Measurements from ENCODE around the gene MOV10L1.

MOV10L1 gene

DNA sequence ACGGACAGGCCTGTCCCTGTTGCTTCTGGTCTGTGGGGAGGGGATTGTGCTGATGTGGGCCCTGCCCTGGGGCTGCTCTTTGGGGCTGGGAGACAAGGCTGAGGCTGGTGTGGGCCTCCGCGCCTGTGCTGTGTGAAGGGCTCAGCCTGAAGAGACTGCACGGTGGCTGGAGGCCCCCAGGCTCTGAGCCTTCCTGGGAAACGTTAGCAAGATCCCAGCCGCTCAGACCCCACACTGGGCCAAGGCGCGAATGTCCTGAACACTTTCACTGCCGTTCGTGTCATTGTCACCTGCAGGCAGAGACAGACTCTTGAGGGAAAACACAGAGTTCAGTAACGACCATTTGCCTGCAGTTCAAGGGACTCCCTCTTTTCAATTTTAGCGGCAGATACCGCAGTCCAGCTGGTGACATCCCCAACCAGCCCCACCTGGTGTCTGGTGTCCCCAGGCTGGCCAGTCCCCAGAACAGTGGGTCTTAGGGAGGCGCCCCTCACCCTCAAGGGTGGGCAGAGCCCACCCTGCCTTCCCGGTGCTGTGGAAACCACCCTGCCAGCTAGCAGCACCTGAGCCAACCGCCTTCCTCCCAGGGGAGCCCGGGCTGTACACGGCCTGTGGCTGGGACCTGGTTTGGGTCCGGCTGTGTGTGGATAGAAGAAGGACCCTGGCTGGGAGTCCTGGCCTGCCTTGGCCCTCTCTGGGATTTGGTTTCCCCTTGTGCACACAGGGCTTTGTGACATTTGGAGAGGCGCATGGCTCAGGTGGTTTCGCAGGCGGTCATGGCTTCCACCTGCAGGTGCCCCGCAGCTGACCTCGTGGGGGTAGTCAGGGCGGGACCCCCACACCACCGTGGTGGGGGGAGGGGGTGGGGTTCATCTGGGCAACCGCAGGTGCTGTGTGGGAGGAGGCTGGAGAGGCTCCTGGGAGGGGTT lies 86.4 kb downstream of the MOV10L1 start:
- peak; percentile 67 for DNase-seq (ENCODE audit: low read depth, low spot score)

DNA sequence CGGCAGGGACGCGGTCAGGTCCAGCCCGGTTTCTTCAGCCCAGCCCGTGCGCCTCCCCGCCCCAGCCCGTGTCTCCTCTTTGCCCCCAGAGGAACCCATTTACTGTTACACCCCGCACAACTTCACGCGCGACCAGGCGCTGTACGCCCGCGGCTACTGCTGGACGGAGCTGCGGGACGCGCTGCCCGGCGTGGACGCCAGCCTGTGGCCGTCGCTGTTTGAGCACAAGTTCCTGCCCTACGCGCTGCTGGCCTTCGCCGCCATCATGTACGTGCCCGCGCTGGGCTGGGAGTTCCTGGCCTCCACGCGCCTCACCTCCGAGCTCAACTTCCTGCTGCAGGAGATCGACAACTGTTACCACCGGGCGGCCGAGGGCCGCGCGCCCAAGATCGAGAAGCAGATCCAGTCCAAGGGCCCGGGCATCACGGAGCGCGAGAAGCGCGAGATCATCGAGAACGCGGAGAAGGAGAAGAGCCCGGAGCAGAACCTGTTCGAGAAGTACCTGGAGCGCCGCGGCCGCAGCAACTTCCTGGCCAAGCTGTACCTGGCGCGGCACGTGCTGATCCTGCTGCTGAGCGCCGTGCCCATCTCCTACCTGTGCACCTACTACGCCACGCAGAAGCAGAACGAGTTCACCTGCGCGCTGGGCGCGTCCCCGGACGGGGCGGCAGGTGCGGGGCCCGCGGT lies 87.2 kb downstream of the MOV10L1 start:
- no peak for DNase-seq (ENCODE audit: low read depth, low spot score)

DNA sequence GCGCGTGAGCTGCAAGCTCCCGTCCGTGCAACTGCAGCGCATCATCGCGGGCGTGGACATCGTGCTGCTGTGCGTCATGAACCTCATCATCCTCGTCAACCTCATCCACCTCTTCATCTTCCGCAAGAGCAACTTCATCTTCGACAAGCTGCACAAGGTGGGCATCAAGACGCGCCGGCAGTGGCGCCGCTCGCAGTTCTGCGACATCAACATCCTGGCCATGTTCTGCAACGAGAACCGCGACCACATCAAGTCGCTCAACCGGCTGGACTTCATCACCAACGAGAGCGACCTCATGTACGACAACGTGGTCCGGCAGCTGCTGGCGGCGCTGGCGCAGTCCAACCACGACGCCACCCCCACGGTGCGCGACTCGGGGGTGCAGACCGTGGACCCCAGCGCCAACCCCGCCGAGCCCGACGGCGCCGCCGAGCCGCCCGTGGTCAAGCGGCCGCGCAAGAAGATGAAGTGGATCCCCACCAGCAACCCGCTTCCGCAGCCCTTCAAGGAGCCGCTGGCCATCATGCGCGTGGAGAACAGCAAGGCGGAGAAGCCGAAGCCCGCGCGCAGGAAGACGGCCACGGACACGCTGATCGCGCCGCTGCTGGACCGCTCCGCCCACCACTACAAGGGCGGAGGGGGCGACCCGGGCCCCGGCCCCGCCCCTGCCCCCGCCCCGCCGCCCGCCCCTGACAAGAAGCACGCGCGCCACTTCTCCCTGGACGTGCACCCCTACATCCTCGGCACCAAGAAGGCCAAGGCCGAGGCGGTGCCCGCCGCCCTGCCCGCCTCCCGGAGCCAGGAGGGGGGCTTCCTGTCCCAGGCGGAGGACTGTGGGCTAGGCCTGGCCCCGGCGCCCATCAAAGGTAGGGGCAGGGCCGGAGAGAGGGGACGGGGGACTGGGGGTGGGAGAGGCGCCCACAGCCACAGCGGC lies 88.0 kb downstream of the MOV10L1 start:
- no peak for DNase-seq (ENCODE audit: low read depth, low spot score)

DNA sequence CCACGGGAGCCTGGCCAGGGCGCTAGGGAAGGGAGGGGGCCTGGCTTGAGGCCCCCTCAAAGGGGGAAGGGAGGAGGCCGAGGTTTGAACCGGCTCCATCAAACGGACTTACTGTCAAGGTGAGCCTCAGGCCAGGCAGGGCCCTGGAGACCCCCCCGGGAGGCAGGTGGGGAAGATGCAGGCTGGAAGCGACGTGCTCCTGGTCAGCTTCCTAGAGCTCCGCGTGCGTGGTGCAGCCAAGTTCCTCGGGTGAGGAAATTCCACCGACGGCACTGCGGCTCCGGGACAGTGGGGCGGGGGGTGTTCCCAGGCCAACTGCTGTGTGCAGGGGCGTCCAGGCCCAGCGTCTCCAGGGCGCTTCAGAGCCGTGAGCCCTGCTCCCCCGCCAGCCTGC lies 88.7 kb downstream of the MOV10L1 start:
- DNase-seq (ENCODE audit: low read depth, low spot score) = no peak

DNA sequence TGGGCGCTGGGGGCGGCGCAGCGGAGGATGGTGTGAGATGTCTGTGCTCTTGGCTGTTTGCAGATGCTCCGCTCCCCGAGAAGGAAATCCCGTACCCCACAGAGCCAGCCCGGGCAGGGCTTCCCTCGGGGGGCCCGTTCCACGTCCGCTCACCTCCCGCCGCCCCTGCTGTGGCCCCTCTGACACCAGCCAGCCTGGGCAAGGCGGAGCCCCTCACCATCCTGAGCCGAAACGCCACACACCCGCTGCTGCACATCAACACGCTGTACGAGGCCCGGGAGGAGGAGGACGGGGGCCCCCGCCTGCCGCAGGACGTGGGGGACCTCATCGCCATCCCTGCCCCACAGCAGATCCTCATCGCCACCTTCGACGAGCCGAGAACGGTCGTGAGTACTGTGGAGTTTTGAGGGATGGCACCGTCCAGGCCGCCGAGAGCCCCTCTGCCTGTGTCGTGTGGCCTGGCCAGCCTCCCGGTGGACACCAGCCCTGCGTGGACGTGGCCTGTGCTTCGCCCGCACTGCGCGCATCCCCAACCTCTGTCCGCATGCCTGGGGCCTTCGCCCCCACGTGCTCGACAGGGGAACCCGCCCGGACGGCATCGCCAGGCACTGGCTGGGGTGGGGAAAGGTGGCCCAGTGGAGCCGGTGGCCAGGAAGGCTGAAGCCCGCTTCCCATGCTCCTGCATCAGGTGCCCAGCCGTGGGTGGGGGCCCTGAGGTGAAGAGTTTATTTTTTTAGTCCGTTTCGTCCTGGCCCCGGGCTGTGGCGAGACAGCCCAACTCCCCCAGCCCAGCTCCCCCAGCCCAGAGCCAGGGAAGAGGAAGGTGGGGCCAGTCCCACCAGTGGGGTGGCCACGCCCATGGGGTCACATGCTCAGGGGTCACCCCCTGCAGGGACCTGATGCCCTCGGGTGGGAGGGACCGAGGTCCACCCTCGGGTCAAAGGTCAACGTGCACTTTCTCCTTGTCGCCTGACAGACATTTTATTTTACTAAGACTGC lies 89.4 kb downstream of the MOV10L1 start:
- no peak for DNase-seq (ENCODE audit: low read depth, low spot score)

DNA sequence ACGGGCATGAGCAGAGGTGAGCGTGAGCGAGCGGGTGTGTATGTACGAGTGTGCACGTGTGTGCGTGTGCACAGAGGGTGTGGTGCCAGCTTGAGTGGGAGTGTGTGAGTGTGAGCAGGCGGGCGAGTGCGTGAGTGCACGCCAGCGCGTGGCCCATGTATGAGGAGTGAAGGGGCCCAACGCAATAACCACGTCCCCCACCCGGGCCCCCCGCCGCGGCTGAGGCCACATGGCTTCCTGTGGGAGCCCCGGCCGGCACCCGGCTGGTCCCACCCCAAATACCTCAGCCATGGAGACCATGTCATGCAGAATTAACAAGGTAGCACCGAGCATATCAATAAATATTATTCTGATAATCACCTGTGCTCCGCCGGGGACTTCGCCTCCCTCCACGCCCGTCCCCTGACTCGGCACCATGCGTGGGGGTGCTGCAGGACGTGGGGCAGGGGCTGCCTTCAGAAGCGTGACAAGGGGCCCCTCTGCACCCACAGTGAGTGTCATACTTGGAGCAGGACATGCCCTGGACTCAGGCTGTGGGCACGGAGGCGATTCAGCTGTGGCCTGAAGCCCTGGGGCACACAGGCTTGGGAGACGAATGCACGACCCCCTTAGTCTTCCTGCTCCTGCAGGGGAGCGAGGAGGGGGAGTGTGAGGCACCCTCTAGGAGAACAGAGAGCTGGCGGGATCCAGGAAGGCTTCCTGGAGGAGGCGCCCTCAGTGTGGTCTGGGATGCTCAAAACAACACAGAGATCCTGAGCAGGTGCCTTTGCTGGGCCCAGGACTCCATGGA lies 90.3 kb downstream of the MOV10L1 start:
- no peak for DNase-seq (ENCODE audit: low read depth, low spot score)

DNA sequence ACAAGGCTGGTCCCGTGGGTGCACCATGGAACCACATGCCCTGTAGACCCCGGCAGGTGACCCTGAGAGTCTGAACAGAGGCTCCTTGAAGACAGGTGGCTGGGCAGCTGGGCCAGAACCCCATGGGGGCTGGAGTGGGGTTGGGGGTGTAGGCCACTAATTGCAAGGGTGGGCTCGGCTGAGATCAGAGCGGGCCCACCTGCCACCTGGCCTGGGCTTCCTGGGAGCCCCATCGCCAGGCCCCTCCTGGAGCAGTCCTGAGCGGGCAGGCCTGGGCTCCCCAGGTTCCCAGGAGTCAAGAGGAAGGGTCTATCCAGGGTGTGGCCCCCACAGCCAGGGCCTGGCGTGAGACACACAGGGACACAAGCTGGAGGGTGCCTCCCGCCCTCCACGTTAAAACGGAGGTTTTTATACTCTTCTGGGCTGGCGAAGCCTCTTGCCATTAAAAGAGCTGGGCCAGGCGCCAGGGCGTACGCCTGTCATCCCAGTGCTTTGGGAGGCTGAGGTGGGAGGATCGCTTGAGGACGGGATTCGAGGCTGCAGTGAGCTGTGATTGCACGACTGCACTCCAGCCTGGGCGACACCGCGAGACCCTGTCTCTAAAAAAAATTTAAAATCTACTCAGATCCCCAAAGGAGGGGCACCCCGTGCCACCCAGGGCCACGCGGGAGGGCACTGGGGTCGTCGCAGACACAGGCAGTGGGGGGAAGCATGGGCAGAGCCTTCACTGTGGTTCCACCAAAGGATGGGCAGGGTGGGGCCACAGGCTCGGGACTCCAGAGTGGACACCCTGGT lies 91.1 kb downstream of the MOV10L1 start:
- DNase-seq (ENCODE audit: low read depth, low spot score) = no peak

DNA sequence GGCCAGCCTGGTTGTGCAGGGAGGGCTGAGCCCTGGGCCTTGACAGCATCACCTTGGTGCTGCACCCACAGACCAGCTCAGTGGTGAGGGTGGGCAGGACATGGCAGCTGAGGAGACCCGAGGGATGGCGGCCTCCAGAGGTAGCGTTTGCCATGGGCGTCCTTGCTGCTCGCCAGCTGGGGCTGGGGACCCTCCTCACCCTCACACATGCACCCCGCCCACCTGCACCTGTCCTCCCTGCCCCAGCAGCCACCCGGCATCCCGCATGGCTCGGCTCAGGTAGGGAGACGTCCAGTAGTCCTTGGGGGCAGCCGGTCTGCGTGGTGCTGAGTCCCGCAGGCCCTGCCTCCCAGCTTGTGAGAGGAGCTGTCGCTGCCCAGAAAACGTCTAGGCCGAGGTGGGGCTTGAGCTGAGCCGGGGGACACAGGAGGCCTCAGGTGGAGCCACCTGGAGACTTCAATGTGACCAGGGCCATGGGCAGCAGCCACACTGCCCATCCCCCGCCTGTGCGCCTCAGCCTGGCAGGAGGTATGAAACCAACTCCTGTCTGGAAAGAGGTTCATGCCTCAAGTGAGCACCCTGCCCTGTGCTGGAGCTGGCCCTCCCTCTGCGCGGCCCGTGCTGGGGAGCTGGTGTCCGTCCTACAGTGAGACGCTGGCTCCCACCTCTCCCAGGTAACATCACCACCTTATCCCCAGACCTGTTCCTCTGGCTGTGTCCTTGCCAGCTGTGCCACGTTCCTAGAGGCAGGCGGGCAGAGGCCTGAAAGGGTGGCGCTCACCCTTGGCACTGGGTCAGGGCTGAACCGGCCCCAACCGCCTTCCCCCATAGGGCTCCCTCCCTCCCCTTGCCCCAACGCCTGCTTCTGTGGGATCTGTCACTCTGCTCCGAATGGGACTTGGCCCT lies 92.6 kb downstream of the MOV10L1 start:
- DNase-seq (ENCODE audit: low read depth, low spot score) = no peak

DNA sequence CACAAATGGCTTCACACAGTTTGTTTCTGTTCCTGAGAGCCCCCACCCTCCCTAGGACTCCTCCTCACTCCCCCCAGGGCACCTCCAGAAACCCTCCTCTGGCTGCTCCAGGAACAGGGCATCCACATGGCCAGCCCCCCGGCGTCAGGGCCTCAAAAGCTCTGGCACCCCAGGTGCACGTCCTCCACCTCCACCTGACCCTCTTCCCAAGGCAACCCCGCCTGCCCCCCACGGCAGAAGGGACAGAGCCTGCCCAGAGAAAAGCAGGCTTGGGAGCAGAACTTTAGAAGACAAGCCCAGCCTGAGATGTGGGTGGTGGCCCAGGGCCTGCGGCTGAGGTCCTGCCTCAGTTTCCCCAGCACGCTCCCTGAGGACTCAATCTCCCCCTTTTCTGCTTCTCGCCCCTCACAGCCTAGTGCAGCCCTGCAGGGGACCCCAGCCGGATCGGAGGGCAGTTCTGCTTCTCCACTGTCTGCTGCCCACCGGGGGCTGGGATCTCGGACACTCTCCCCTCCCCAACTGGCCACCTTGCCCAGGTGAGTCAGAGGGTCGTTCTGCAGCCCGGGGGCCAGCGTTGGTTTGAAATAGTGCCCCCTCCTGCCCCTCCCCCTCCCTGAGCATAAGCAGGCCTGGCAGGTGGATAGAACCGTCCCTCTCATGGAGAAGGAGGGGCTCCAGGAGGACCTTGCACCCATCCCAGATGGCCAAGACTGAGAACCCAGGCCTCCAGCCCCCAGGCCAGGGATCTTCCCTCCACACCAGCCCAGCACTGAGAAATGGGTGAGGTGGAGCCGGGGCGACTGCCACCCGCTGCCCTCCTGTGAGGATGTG lies 93.5 kb downstream of the MOV10L1 start:
- DNase-seq (ENCODE audit: low read depth, low spot score) = no peak

DNA sequence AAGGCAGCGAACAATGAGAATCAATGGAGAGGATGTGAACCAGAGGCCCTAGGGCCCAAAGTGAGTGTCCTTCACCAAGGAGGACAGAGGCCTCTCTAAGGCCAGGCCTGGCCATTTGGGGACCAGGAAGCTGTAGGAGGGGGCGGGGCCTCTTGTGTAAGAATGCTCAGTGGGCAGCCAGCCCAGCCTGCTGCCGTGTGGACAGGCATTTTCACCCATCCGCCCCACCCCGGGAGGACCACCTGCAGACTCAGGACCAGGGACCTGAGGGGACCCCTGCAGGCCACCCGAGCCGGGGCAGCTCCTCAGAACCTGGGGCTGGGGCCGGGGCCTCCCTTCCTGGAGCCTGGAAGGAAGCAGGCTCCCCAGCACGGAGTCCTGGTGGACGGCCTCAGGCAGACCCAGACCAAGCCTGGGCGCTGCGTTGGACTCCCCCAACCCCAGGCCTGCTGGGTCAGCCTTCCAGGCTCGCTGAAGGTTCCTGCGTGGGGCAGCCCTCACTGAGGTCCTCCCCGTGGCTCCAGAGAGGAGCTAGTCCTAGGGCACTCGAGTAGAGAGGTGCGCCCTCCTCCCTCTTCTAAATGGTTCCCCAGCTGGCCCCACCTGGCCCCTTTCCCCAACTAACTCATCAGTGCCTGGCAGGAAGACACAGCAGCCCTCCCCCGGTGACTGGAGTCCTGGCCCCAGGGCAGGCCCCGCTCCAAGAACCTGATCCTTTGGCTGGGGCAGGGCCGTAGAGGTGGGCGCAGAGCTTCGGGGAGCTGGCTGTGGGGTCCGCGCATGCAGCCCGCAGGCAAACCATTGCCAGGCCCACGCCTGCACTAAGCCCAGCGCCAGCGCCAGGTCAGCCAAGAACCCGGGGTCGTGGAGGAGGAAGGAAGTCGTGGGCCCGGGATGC lies 94.4 kb downstream of the MOV10L1 start:
- DNase-seq (ENCODE audit: low read depth, low spot score) = peak; percentile 57

DNA sequence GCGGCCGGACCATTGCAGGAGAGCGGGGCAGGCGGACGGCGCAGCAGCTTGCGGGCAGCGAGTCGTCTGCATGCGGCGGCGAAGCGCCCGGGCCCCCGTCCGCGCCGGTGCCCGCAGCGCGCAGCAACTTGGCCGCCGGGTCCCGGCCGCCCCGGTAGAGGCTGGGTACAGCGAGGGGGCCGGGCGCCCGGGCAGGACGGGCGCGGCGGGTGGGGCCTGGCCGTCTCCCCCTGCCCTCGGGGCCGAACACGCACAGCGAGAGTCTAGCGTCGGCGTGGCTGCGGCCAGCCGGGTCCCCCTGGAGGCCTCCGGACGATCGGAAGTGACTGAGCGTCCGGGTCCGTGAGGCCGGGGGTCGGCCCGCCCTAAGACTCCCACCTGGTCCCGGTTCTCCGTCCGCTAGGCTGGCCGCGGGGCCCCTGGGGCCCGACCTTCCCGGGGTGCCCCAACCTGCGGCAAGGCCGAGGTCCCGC lies 95.1 kb downstream of the MOV10L1 start:
- peak; percentile 47 for DNase-seq (ENCODE audit: low read depth, low spot score)

DNA sequence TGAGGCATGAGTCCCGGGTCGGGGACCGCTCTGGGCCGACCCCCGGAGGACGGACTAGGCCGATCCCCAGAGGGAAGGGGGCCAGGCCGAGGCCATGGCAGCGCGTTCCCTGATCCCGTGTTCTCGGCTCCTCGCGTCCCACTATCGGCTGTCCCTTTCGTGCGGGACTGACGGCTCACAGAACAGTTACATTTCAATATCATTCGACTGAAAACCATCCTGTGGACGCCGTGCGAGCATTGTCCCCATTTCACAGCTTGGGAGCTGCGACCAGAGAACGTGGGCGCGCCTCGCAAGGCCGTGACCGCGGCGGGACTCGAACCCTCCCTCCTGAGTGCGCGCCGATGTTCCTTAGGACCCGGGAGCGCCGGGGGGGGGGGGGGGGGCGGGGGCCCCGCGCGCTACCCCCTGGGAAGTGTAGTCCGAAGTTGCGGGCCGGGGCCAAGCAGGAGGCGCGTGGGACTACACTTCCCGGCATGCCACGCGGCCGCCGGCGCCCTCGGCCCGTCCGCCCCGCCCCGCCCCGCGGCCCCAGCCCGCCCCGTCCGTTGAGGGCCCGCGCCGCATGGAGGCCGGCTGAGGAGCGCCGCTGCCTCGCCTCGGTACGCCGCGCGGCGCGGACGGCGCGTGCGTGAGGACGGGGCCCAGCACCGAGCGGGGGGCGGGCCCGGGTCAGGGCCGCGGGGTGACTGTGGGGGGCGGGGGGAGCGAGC lies 95.7 kb downstream of the MOV10L1 start, which contains the start of gene TRABD:
TSS of gene TRABD (plus strand) at position 539 of the 713 bp plus-strand sequence. CDS start 7,148 bp downstream, outside the sequence.
- peak; percentile 70 for DNase-seq (ENCODE audit: low read depth, low spot score)

DNA sequence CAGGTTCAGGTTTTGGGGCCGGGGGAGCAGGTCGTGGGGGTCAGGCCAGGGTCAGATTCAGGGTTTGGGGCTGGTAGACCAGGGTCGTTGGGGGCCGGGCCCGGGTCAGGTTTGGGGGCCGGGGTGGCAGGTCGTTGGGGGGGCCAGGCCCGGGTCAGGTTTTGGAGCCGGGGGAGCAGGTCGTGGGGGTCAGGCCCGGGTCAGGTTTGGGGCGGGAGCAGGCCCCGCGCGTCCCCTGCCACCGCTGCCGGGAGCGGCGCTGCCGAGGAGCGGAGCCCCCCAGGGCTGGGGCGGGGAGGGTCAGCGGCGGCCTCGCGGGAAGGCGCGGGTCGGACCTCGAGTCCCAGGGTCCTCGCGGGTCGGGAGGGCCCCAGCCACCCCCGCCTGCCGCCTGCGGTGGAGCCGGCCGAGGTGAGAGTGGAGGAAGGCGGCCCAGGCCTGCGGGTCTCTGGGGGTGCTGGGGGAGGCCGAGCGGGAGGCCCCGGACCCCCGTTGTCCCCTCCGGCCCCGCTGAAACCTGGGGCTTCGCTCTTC lies 96.4 kb downstream of the MOV10L1 start:
- DNase-seq (ENCODE audit: low read depth, low spot score) = no peak

DNA sequence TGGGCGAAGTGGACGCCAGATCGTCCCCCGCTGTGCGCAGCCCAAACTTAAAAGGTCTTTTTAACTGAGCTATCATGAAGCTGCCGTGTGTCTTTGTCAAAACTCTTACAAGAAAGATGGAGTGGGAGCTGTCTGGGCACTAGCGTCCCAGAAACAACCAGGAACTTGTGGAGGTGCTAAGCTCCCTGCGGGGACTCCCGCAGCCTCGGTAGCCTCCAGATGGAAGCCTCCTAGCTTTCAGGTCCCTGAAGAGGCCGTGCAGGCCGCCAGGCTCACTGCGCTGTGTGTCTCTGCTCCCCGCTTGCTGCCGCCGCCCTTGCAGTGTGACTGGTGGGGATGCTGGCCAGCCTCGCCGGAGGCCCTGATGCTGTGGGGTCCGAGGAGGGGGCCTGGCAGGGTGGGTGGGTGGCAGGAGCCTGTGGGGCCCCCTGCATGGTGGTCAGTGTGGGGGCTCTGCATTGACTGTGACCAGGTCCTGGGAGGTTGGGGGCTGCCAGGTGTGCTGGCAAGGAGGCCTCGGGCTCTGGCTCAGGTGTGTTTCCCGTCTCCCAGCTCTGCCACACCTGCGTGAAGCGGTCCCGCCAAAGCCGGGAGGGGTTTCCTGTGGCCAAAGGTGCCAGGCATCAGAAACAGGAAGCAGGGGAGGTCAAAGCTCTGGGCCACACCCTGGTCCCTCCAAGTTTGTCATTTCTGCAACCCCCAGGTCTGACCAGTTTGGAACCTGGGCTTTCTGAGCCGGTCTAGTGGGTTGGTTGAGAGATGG lies 97.1 kb downstream of the MOV10L1 start:
- no peak for DNase-seq (ENCODE audit: low read depth, low spot score)

Data from ELF-1 (cell line).